Skeletal muscle tissue (tissue), 4 donors: ENCODE results near the gene IARS2. TPM values are rescaled to one million over a fixed set of nuclear protein-coding genes. Genes with fewer than 3 reads are reported as not detected.
"Not testable (repeated sequence)": the region's sequence is repeated elsewhere in the genome, so short reads cannot be mapped to it uniquely, and the experiment has no call there.

Experiments
- H3K27ac ChIP-seq: one replicate; pipeline ENCODE4 v1.7.0; 2013; ENCODE audit warnings: mild to moderate bottlenecking, low read depth, low read length, inconsistent platforms
- H3K27me3 ChIP-seq, 3 donors: one replicate each; pipeline ENCODE4 v1.7.0; 2013; ENCODE audit warnings: low read length in 3 of 3; ENCODE audit not compliant: control insufficient read depth in 3 of 3, insufficient read depth in 3 of 3
- H3K36me3 ChIP-seq, 3 donors: one replicate each; pipeline ENCODE4 v1.7.0; 2013; ENCODE audit warnings: low read length in 3 of 3; ENCODE audit not compliant: control insufficient read depth in 3 of 3, insufficient read depth in 3 of 3
- H3K4me1 ChIP-seq, 3 donors: one replicate each; pipeline ENCODE4 v1.7.0; 2013; ENCODE audit warnings: low read length in 3 of 3, mild to moderate bottlenecking in 3 of 3; ENCODE audit not compliant: control insufficient read depth in 3 of 3, insufficient read depth in 3 of 3
- H3K4me3 ChIP-seq, 3 donors: one replicate each; pipeline ENCODE4 v1.7.0; 2013; ENCODE audit warnings: low read length in 3 of 3
- H3K9ac ChIP-seq, 3 donors: one replicate each; pipeline ENCODE4 v1.7.0; 2013; ENCODE audit warnings: low read length in 3 of 3, mild to moderate bottlenecking in 3 of 3, moderate library complexity in 2 of 3, low read depth in 1 of 3
- H3K9me3 ChIP-seq, 3 donors: one replicate each; pipeline ENCODE4 v1.7.0; 2013; ENCODE audit warnings: low read length in 3 of 3; ENCODE audit not compliant: control insufficient read depth in 3 of 3
- total RNA-seq: library from RNA; depleted of rRNA; stranded (reverse); fragments of >200 nt; gene quantifications from one replicate; pipeline ENCODE4 v1.2.3, GENCODE V29; 2014
- donor health status: Osteomylitis.

Gene IARS2
- total RNA-seq, 1 donor from 2014 or later, result 78.3 TPM

GRCh38 chr1:220137019-220137786 lies 43.3 kb downstream of the IARS2 start:
- H3K4me1 ChIP-seq, result no peaks in the 10 kb centered on the region
- H3K4me3 ChIP-seq, result no peak overlapping the region
- H3K27me3 ChIP-seq, result no peaks in the 10 kb centered on the region
- peaks cover 14 to 54% (median 32%) of the 10 kb centered on the region in 3 donors for H3K36me3 ChIP-seq
- no peak overlapping the region for H3K27ac ChIP-seq
- no peaks in the 10 kb centered on the region for H3K9me3 ChIP-seq
- no peak overlapping the region for H3K9ac ChIP-seq

- H3K4me1 ChIP-seq, result no peaks in the 10 kb centered on the region
- H3K27ac ChIP-seq, result no peak overlapping the region
- H3K4me3 ChIP-seq, result no peak overlapping the region
- H3K36me3 ChIP-seq, result peaks cover 14 to 47% (median 26%) of the 10 kb centered on the region in 3 donors
- H3K9ac ChIP-seq, result no peak overlapping the region
- H3K27me3 ChIP-seq, result no peaks in the 10 kb centered on the region
- no peaks in the 10 kb centered on the region for H3K9me3 ChIP-seq
Observed at GRCh38 chr1:220139966-220140365, 46.0 kb downstream of the IARS2 start.

- no peak overlapping the region for H3K4me3 ChIP-seq
- no peaks in the 10 kb centered on the region for H3K9me3 ChIP-seq
- no peaks in the 10 kb centered on the region for H3K27me3 ChIP-seq
- H3K9ac ChIP-seq, result no peak overlapping the region
- H3K27ac ChIP-seq, result no peak overlapping the region
- H3K4me1 ChIP-seq, result no peaks in the 10 kb centered on the region
- H3K36me3 ChIP-seq, result peaks cover 16 to 32% (median 31%) of the 10 kb centered on the region in 3 donors
Observed at GRCh38 chr1:220144051-220144450, 50.1 kb downstream of the IARS2 start.

- H3K4me3 ChIP-seq, result no peak overlapping the region
- H3K27ac ChIP-seq, result no peak overlapping the region
- H3K4me1 ChIP-seq, result peaks cover 0 to 5% (median 0%) of the 10 kb centered on the region in 3 donors
- H3K9ac ChIP-seq, result no peak overlapping the region
- H3K9me3 ChIP-seq, result no peaks in the 10 kb centered on the region
- no peaks in the 10 kb centered on the region for H3K27me3 ChIP-seq
- peaks cover 7 to 27% (median 26%) of the 10 kb centered on the region in 3 donors for H3K36me3 ChIP-seq
Observed at GRCh38 chr1:220149742-220150141, 55.8 kb downstream of the IARS2 start.

GRCh38 chr1:220151454-220151853 lies 57.5 kb downstream of the IARS2 start:
- H3K4me3 ChIP-seq, result no peak overlapping the region
- H3K4me1 ChIP-seq, result peaks cover 0 to 5% (median 0%) of the 10 kb centered on the region in 3 donors
- H3K27ac ChIP-seq, result no peak overlapping the region
- no peaks in the 10 kb centered on the region for H3K9me3 ChIP-seq
- H3K27me3 ChIP-seq, result no peaks in the 10 kb centered on the region
- H3K9ac ChIP-seq, result no peak overlapping the region
- peaks cover 7 to 37% (median 33%) of the 10 kb centered on the region in 3 donors for H3K36me3 ChIP-seq

- Histone ChIP-seq H3K36me3 (peaks cover 11 to 46% (median 35%) of the 10 kb centered on the region in 3 donors), H3K4me3 (no peak overlapping the region), H3K27me3 (no peaks in the 10 kb centered on the region), H3K9me3 (no peaks in the 10 kb centered on the region), H3K9ac (no peak overlapping the region), H3K4me1 (peaks cover 0 to 5% (median 0%) of the 10 kb centered on the region in 3 donors), H3K27ac (no peak overlapping the region)
Observed at GRCh38 chr1:220153147-220153546, 59.2 kb downstream of the IARS2 start.

- H3K4me1 ChIP-seq, result no peaks in the 10 kb centered on the region
- H3K4me3 ChIP-seq, result no peak overlapping the region
- H3K27me3 ChIP-seq, result no peaks in the 10 kb centered on the region
- peaks cover 11 to 46% (median 37%) of the 10 kb centered on the region in 3 donors for H3K36me3 ChIP-seq
- H3K27ac ChIP-seq, result no peak overlapping the region
- no peak overlapping the region for H3K9ac ChIP-seq
- no peaks in the 10 kb centered on the region for H3K9me3 ChIP-seq
Observed at GRCh38 chr1:220156620-220157146, 62.8 kb downstream of the IARS2 start.

GRCh38 chr1:220157738-220158137 lies 63.8 kb downstream of the IARS2 start:
- Histone ChIP-seq H3K4me1 (no peaks in the 10 kb centered on the region), H3K9ac (no peak overlapping the region), H3K4me3 (no peak overlapping the region), H3K9me3 (no peaks in the 10 kb centered on the region), H3K36me3 (peaks cover 11 to 46% (median 35%) of the 10 kb centered on the region in 3 donors), H3K27ac (no peak overlapping the region), H3K27me3 (no peaks in the 10 kb centered on the region)

- not testable (repeated sequence) for H3K4me3 ChIP-seq, H3K9ac ChIP-seq, H3K27me3 ChIP-seq, H3K4me1 ChIP-seq, H3K27ac ChIP-seq, H3K9me3 ChIP-seq
- peaks cover 11 to 43% (median 33%) of the 10 kb centered on the region in 3 donors for H3K36me3 ChIP-seq
Observed at GRCh38 chr1:220158530-220158929, 64.6 kb downstream of the IARS2 start.

GRCh38 chr1:220159041-220159440 lies 65.1 kb downstream of the IARS2 start:
- peaks cover 11 to 40% (median 33%) of the 10 kb centered on the region in 3 donors for H3K36me3 ChIP-seq
- H3K4me1 ChIP-seq, result no peaks in the 10 kb centered on the region
- H3K9ac ChIP-seq, result no peak overlapping the region
- no peak overlapping the region for H3K4me3 ChIP-seq
- H3K9me3 ChIP-seq, result no peaks in the 10 kb centered on the region
- no peak overlapping the region for H3K27ac ChIP-seq
- no peaks in the 10 kb centered on the region for H3K27me3 ChIP-seq
